Measurements from ENCODE around the gene GALR3. TPM values are rescaled to one million over a fixed set of nuclear protein-coding genes. Genes with fewer than 3 reads are reported as not detected.

The GALR3 gene
- total RNA-seq, 2 donors from 2014 or later: not detected

DNA sequence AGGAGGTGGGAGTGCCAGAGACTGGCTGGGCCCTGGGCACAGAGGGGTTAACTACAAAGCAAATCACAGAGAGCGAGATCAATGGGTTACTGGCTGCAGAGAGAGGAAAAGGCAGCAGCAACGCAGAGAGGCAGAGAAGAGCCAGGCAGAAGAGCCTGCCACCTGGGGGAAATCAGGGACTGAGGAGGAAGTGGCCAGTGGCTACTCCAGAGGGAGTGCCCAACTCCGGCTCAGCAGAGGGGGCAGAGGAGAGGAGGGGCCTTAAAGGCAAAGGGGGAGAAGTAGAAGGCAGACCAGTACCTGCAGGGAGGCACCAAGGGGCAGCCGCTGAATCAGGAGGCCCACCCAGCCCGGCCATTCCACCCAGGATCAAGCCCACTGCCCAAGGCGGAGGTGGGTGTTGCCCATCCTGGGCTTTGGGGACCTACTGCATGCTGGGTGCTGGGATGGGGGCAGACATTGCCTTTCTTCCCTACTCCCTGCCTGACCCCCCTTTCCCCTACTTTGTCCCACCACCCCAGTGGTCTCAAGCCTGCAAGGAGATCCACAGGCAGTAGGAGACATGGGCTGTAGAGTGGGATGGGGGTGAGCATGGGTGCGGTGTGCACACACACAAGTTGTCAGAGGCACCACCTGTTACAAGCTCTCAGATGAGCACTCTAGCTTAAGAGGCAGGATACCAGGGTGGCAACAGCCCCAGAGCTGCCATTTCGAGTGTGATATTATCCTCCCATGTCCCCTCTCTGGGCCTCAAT lies 926 bp upstream of the GALR3 start:
- no peaks in the 10 kb centered on the region for H3K27me3 ChIP-seq
- H3K9me3 ChIP-seq: no peaks in the 10 kb centered on the region
- intact Hi-C loops (cut with DNase I): loop anchor here (5.0 kb wide), 1 partner anchor 135 kb away; no protein-coding TSS in a partner anchor
- ATAC-seq (no peak), DNase-seq (no peak)
- no peak overlapping the region for H3K4me3 ChIP-seq
- peaks cover 18% of the 10 kb centered on the region for H3K4me1 ChIP-seq
- WGBS, 2 donors: 35 to 49% methylated on average over 6 to 8 of the region's 8 CpGs
- no peak overlapping the region for H3K27ac ChIP-seq
- TF ChIP-seq POLR2A (IDR thresholded peaks at IDR 0.05): no peak
- TF ChIP-seq, protein P1, sequence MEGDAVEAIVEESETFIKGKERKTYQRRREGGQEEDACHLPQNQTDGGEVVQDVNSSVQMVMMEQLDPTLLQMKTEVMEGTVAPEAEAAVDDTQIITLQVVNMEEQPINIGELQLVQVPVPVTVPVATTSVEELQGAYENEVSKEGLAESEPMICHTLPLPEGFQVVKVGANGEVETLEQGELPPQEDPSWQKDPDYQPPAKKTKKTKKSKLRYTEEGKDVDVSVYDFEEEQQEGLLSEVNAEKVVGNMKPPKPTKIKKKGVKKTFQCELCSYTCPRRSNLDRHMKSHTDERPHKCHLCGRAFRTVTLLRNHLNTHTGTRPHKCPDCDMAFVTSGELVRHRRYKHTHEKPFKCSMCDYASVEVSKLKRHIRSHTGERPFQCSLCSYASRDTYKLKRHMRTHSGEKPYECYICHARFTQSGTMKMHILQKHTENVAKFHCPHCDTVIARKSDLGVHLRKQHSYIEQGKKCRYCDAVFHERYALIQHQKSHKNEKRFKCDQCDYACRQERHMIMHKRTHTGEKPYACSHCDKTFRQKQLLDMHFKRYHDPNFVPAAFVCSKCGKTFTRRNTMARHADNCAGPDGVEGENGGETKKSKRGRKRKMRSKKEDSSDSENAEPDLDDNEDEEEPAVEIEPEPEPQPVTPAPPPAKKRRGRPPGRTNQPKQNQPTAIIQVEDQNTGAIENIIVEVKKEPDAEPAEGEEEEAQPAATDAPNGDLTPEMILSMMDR (IDR thresholded peaks at IDR 0.05): no peak
- H3K36me3 ChIP-seq (replicated peaks in 1 of 2; ENCODE audit: insufficient read depth in 1 of 2, low read depth in 2 of 2): no peaks in the 10 kb centered on the region

DNA sequence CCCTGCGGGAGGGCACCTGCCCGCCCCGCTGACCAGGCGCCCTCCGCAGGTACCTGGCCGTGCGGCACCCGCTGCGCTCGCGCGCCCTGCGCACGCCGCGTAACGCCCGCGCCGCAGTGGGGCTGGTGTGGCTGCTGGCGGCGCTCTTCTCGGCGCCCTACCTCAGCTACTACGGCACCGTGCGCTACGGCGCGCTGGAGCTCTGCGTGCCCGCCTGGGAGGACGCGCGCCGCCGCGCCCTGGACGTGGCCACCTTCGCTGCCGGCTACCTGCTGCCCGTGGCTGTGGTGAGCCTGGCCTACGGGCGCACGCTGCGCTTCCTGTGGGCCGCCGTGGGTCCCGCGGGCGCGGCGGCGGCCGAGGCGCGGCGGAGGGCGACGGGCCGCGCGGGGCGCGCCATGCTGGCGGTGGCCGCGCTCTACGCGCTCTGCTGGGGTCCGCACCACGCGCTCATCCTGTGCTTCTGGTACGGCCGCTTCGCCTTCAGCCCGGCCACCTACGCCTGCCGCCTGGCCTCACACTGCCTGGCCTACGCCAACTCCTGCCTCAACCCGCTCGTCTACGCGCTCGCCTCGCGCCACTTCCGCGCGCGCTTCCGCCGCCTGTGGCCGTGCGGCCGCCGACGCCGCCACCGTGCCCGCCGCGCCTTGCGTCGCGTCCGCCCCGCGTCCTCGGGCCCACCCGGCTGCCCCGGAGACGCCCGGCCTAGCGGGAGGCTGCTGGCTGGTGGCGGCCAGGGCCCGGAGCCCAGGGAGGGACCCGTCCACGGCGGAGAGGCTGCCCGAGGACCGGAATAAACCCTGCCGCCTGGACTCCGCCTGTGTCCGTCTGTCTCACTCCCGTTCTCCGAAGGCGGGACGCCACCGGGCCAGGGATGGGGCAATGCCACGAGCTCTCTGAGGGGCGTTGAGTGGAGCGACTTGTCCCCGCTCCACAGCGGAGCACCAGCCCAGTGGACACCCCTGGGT lies 1.8 kb downstream of the GALR3 start:
- H3K4me1 ChIP-seq: no peaks in the 10 kb centered on the region
- intact Hi-C loops (cut with DNase I): loop anchor here (5.0 kb wide), 1 partner anchor 132 kb away; no protein-coding TSS in a partner anchor
- H3K27ac ChIP-seq: no peak overlapping the region
- TF ChIP-seq, protein P1 (IDR thresholded peaks at IDR 0.05): no peak
- TF ChIP-seq POLR2A (IDR thresholded peaks at IDR 0.05): no peak
- no peaks in the 10 kb centered on the region for H3K27me3 ChIP-seq
- no peaks in the 10 kb centered on the region for H3K9me3 ChIP-seq
- ATAC-seq (no peak), DNase-seq (no peak)
- WGBS, 2 donors: 14 to 55% methylated on average over 15 to 76 of the region's 135 CpGs
- H3K4me3 ChIP-seq: no peak overlapping the region
- no peaks in the 10 kb centered on the region for H3K36me3 ChIP-seq (replicated peaks in 1 of 2; ENCODE audit: insufficient read depth in 1 of 2, low read depth in 2 of 2)

DNA sequence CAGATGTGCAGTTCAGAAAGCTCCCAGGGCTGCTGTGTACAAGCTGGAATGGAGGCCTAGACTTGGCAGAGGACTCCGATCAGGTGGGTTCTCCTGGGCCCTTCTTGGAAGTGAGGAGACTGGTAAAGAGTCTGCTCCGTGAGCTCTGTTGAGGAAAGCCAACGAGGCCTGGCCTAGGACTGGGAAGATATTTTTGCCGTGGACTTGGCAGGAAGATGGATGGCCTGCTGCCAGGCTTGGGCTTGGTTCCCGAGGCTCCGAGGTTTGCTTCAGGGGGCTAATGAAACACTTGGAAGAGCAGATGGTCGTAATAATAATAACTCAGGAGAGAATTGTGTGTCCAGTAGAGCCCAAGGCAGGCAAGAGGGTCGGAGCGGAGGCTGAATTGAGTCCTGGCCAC lies 3.9 kb downstream of the GALR3 start:
- 32 to 59% methylated on average over 5 to 9 of the region's 9 CpGs for WGBS, 2 donors
- no peak for ATAC-seq
- Histone ChIP-seq H3K4me1 (no peaks in the 10 kb centered on the region), H3K9me3 (no peaks in the 10 kb centered on the region), H3K27me3 (no peaks in the 10 kb centered on the region), H3K4me3 (no peak overlapping the region), H3K27ac (no peak overlapping the region), H3K36me3 (replicated peaks in 1 of 2; ENCODE audit: insufficient read depth in 1 of 2, low read depth in 2 of 2) (peaks cover 15 to 16% of the 10 kb centered on the region in 2 donors)
- intact Hi-C loops (cut with DNase I): no loop called here
- no peak for DNase-seq
- TF ChIP-seq, protein P1 (IDR thresholded peaks at IDR 0.05): no peak
- TF ChIP-seq POLR2A (IDR thresholded peaks at IDR 0.05): no peak

DNA sequence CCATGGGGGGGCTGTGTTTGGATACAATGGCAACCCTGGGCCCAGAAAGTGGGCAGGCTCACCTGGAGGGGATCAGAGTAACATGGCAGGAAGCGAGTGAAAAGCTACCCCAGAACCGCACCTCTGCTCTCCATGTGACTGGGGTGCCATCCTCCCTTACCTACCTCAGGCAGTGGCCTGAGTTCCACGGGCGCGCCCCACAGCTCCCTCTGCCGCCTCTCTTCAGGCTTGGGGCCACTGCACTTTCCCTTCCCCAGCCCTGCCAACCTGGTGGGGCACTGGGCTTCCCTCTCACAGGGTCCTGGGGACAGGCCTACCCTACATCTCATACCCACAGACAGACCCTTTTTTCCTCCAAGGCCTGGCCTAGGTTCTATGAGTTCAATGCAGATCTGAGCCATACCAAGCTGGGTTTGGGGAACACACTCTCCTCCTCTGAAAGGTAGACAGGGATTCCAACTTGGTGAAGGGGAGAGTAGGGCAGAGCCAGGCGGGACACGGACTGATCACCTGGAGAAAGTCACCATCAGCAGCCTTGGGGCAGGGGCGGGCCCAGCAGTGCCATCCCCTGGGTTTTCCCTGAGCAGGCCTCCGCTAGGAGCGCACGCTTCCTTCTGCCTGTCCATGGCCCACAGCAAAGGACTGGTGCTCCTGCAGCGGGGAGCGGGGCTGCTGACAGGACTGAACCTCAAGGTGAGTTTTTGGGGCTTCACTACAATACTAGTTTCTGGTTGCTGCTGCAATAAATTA lies 7.1 kb downstream of the GALR3 start:
- ATAC-seq: no peak
- Histone ChIP-seq H3K4me3 (no peak overlapping the region), H3K4me1 (no peaks in the 10 kb centered on the region), H3K36me3 (replicated peaks in 1 of 2; ENCODE audit: insufficient read depth in 1 of 2, low read depth in 2 of 2) (peaks cover 27 to 29% of the 10 kb centered on the region in 2 donors), H3K27me3 (no peaks in the 10 kb centered on the region), H3K9me3 (no peaks in the 10 kb centered on the region), H3K27ac (no peak overlapping the region)
- intact Hi-C loops (cut with DNase I): no loop called here
- TF ChIP-seq POLR2A (IDR thresholded peaks at IDR 0.05): no peak
- TF ChIP-seq, protein P1 (IDR thresholded peaks at IDR 0.05): no peak
- DNase-seq: no peak
- WGBS, 2 donors: 93 to 100% methylated on average over 6 to 14 of the region's 14 CpGs
